HG03196 (cell line): ENCODE data around the gene VEPH1.
"Not testable (repeated sequence)": the region's sequence is repeated elsewhere in the genome, so short reads cannot be mapped to it uniquely, and the experiment has no call there.

Experiments used
- ATAC-seq: cut with Tn5 transposase; IDR thresholded peaks from one replicate; pipeline ENCODE4 v1.9.1; 2021; ENCODE audit not compliant: unreplicated experiment

VEPH1 gene

GRCh38 chr3:157355276-157355675, 147.9 kb downstream of the VEPH1 start:
- no peak for ATAC-seq

DNA sequence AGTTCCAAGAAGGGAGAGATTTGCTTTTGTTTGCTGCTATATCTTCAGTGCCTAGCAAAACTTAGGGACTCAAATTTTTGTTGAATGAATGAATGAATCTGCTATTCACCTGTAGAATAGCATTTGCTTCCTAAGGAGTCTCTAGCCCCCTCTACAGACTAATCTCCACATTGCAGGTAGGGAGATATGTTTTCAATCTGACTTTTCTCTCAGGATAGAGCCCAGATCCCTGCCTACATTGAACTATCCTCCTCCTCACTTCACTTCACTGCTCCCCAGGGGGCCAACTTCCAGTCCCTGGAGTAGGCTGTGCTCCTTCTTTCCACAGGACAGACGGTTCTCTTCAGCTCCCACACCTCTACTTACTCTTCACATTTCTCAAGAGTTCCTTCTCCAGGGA, 148.5 kb downstream of the VEPH1 start:
- no peak for ATAC-seq

GRCh38 chr3:157354254-157354653, 149.0 kb downstream of the VEPH1 start:
- ATAC-seq, result no peak

GRCh38 chr3:157353652-157354051, 149.6 kb downstream of the VEPH1 start:
- no peak for ATAC-seq

DNA sequence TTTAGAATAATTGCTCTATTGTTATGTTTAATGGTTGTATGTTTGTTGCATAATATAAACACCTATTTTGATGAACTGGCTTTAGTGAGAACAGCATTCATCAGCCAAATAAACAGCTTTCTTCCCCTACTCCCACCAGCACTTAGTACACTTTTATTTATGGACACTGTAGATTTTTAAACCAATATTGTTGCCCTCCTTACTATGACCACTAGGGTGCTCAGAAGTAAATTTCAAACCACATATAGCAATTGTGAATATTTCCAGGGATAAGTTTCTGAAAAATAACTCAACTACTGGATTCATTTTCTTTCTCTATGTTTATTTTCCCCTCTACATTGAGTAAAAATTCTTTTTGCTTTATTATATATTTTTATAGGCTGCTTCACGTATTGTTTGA, 151.2 kb downstream of the VEPH1 start:
- ATAC-seq, result no peak

GRCh38 chr3:157350651-157351050, 152.6 kb downstream of the VEPH1 start:
- not testable (repeated sequence) for ATAC-seq

- not testable (repeated sequence) for ATAC-seq
Measured at GRCh38 chr3:157348304-157349075, 154.7 kb downstream of the VEPH1 start.

DNA sequence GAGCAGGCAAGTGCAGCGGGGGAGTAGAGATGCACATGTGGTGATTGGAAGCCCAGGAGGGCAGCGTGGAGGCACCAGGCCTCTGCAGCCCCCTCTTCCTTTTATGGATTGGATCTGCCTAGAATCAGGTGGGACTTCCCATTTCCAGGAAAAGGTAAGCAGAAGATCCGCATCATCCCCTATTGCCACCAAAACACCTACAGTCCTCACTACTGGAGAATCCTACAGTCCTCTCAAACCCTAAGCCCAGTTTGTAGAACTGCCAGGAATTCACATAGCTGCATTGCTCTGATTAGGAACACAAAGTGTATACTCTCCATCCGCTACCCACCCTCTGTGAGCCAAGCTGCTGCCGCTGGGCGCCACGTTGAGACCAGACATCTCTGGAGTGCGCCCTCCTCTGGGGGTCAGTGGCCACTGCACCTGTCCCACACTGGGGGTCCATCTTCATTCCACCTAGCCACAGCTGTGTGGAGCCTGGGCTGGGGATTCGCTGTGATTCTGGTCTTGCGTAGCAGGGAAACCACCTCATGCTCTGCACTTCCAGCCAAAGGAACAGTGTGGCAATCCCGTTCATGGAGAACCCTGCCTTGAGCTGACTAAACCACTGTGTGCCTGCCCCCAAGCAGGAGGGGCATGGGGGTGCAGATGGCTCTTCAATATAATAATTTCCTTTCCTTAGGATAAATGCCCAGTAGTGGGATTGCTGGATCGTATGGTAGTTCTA, 155.5 kb downstream of the VEPH1 start:
- no peak for ATAC-seq

DNA sequence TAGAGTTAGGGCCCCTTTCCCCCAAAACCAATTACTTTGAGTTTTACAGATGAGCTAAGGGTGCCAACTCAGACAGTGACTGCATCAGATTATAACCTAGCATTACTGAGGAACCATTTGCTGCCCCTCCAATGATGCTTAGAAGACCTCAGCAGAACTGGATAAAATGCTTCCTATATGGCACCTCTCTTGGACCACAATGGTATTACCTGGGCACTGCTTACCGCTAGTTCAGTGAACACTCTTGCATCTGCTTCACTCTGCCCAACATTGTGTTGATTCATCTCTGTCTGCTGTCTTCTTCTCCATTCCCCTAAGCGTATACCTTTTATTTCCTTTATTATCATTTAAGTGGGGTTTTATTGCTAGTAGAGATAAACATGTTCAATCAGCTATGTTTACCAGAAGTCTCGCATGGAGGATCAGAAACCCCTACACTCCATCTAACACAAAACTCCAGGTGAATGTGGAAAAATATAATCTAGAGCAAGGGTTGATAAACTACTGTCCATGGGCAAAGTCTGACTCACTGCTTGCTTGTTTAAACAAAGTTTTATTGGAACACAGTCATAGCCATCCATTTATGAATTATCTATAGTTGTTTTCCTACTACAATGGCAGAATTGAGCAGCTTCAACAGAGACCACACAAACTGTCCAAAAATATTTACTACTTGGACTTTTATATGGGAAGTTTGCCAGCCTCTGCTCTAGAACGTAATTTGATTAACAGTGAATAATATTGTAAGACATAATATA, 166.8 kb downstream of the VEPH1 start:
- ATAC-seq, result no peak

GRCh38 chr3:157335233-157336076, 167.8 kb downstream of the VEPH1 start:
- no peak for ATAC-seq

- ATAC-seq, result no peak
Measured at GRCh38 chr3:157333551-157333991, 169.6 kb downstream of the VEPH1 start.

- no peak for ATAC-seq
Measured at GRCh38 chr3:157330206-157330605, 173.0 kb downstream of the VEPH1 start.

DNA sequence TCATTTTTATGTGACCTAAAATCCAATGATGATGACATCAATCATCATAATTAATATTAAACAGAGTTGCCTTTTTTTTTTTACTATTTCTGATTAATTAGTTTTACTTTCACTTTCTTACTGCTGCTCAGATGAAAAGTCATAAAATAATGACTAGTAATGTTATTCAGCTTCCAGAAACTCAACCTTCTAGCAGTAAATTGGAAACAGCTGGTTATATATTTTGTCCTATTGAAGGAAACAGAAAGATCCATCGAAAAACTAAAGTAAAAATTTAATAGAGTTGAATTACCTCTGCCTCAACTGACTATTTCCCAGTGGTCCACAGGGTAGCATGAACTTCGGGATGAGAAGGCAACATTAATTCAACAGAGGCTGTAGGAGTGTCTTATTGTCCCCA, 173.7 kb downstream of the VEPH1 start:
- no peak for ATAC-seq

DNA sequence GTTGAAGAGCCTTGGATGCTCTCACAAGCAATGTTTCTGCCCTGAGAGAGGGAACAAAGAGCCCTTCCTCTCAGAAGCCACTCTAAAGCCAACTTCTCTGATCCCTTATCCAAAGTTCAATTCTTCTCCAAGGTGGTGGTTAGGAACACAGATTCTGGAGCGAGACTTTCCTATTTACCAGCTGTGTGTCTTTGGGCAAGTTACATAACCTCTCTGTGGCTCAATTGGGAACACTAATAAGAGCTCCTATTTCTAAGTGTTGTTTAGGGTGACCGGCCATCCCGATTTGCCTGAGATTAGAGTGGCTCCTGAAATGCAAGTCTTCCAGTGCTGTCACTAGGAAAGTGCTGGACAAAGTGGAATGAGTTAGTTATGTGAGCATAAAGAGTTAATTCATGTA, 175.4 kb downstream of the VEPH1 start:
- ATAC-seq, result no peak

DNA sequence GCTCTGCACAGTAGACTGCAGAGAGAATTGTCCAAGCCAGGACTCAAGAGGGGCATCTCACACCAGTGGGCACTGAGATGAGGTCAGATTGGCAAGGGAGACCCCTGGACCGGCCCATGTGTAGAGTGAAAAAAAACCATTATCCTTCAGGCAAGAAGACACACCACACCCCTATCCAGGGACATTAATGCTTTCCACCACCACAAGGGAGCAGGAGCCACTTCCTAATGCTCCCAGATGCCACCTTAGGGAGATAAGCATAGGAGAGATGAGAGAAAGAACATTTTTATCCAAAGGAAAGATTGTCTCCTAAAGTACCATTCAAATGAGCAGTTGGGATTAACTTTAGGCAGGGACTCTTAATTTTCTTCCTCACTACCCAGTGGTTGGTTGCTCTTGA, 176.2 kb downstream of the VEPH1 start:
- no peak for ATAC-seq

- not testable (repeated sequence) for ATAC-seq
Measured at GRCh38 chr3:157324869-157325268, 178.3 kb downstream of the VEPH1 start.

DNA sequence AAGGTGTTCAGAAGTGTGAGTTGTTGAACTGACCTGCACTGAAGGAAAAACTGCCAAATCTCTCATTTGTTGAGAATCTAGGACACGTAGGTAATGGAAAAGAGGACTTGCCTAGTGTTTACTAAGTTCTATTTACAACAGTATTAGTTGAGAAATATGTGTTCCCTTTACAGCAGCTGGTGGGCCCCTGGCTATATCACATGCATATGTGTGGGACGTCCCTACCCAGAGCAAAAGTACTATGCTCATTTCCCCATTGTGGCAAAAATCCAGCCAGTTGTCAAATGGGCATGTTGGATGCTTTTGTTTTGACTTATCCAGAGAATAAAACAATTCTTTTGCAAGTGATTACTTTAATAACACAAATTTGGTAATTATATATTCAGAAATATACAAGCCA, 179.9 kb downstream of the VEPH1 start:
- no peak for ATAC-seq

DNA sequence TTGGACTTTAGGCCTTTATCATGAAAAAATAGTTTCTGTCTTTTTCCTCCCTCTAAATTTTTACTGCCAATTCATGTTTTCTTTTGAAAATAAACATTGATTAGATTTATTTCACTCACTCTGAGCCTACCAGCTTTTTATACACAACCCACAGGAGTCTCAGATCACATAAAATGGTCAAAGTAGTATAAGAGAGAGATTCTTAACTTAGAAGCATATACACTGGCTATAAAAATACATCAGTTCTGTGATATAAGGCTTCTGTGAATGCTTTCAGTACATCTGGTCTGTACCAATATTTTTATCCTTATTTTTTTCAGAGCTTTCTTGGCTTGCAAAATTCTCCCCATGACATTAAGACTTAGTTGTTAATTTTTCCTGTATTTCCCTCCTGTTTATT, 183.5 kb downstream of the VEPH1 start:
- no peak for ATAC-seq

DNA sequence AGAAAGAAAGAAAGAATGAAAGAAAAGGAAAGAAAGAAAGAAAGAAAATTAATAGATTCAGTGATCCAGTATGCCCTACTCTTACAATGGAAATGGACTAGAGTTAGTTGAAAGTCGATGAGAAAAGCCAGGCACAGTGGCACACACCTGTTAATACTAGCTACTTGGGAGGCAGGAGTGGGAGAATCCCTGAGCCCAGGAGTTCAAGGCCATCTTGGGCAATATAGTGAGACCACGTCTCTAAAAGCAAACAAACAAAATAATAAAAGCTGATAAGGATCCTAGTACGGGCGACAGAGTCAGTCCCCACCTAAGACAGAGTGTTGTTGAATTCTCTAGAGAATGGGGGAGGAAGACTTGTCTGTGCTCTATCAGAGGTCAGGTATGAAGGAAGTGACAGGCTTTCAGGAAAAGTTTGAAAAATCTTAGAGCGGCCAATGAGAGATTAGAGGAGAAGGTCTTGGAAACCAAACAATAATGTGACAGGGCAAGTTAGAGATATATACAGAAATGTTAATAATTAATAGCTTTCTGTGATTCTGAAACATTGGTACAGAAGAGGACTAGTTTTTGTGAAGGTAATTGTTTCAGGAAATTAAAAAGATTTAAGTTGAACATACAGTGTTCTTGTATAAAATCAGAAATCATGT, 184.5 kb downstream of the VEPH1 start:
- ATAC-seq, result no peak

- ATAC-seq, result no peak
Measured at GRCh38 chr3:157317895-157318294, 185.3 kb downstream of the VEPH1 start.
